Upper lobe of right lung (tissue), 1 donor: Measurements from ENCODE around the gene ACR. TPM values are rescaled to one million over a fixed set of nuclear protein-coding genes. Genes with fewer than 3 reads are reported as not detected.

Experiments used
- ATAC-seq: fragments of 200-7000 bp; cut with Tn5 transposase; one replicate; pipeline ENCODE4 v1.9.1; 2020; ENCODE audit warnings: mild to moderate bottlenecking, moderate library complexity
- DNase-seq: peaks from one replicate; pipeline ENCODE4 v3.0.0-alpha.2; 2020
- H3K27ac ChIP-seq: fragments of 200-600 bp; one replicate; pipeline ENCODE4 v1.8.0; 2022
- H3K27me3 ChIP-seq: fragments of 200-600 bp; one replicate; pipeline ENCODE4 v1.8.0; 2022; ENCODE audit warnings: mild to moderate bottlenecking
- H3K36me3 ChIP-seq: fragments of 200-600 bp; one replicate; pipeline ENCODE4 v1.8.0; 2022
- H3K4me1 ChIP-seq: fragments of 200-600 bp; one replicate; pipeline ENCODE4 v1.8.0; 2022
- H3K4me3 ChIP-seq: fragments of 200-600 bp; one replicate; pipeline ENCODE4 v1.8.0; 2022; ENCODE audit warnings: mild to moderate bottlenecking
- H3K9me3 ChIP-seq: fragments of 200-600 bp; one replicate; pipeline ENCODE4 v1.8.0; 2022
- intact Hi-C: fragments of 100-400 bp; cut with DNase I; formaldehyde crosslinking; loops from one replicate; pipeline ENCODE4 v1.11.0; 2022
- total RNA-seq: library from RNA; stranded (reverse); fragmentation: NEBNext Ultra II Directional; extraction: Animal tissue kit (Norgen Biotek cat#: 25700); gene quantifications from one replicate; pipeline ENCODE4 v1.2.1, GENCODE V29; 2021
- TF ChIP-seq, protein P1 (sequence below): fragments of 200-600 bp; IDR thresholded peaks from one replicate; pipeline ENCODE4 v1.8.0; 2022; ENCODE audit warnings: antibody characterized with exemption
- donor health status: DM: no; HTN: yes; CAD: no; lungs with severe emphysema.

Gene ACR
- total RNA-seq, 1 donor from 2014 or later, result 4.5 TPM

DNA sequence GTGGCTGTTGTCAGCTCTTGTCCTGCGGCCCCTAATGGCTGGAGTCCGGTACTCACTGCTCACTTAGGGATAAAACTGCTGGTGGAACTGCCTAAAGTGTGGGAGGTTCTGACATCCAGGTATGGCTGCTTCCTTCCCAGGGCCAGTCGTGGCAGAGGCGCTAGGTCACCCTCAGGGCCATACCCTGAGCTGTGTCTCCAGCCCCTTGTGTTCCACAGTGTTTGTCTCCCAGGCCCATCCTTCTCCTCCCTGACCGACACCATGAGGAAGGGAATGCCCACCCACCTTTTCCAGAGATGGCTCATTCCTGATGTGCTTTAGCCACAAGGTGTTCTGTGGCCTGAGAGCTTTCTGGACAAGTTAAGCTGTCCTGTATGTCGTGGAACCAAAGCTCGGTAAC lies 12.4 kb upstream of the ACR start:
- no peaks in the 10 kb centered on the region for H3K27me3 ChIP-seq
- peaks cover 14% of the 10 kb centered on the region for H3K4me1 ChIP-seq
- TF ChIP-seq, protein P1, sequence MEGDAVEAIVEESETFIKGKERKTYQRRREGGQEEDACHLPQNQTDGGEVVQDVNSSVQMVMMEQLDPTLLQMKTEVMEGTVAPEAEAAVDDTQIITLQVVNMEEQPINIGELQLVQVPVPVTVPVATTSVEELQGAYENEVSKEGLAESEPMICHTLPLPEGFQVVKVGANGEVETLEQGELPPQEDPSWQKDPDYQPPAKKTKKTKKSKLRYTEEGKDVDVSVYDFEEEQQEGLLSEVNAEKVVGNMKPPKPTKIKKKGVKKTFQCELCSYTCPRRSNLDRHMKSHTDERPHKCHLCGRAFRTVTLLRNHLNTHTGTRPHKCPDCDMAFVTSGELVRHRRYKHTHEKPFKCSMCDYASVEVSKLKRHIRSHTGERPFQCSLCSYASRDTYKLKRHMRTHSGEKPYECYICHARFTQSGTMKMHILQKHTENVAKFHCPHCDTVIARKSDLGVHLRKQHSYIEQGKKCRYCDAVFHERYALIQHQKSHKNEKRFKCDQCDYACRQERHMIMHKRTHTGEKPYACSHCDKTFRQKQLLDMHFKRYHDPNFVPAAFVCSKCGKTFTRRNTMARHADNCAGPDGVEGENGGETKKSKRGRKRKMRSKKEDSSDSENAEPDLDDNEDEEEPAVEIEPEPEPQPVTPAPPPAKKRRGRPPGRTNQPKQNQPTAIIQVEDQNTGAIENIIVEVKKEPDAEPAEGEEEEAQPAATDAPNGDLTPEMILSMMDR, result no peak
- intact Hi-C loops, result no loop called here
- H3K9me3 ChIP-seq, result no peaks in the 10 kb centered on the region
- DNase-seq (no peak), ATAC-seq (no peak)
- no peak overlapping the region for H3K4me3 ChIP-seq
- H3K36me3 ChIP-seq, result no peaks in the 10 kb centered on the region
- no peak overlapping the region for H3K27ac ChIP-seq

DNA sequence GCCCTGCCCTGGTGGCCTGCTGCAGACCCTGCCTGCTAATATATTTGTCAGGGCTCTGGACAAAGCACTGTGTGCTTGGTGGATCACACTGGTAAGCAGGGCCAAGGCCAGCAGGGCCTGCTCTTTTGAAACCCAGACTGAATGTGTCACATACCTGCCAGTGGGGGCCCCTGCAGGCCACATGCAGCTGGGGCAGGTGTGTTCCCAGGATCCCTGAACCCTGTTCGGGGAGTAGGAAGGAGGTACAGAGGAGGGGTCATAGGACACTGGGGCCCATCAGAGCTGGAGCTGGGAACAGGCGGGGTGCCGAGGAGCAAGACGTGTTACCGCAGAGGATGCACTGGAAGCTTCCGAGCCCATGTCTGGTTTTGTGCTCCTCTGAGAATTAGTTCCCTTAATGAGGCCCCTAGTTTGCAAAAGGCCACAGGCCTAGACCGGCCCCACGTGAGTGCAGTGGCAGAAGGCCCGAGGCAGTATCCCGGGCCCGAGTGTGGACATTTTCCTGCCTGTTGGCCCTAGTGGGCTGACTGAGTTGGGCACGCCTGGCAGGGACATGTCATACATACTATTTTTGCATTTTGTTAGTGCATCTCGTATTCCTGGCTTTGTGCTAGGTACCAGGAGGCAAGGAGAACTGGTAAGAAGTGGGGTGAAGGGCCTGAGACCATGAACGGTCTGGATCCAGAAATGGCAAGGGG lies 11.2 kb upstream of the ACR start:
- Histone ChIP-seq H3K27me3 (no peaks in the 10 kb centered on the region), H3K36me3 (no peaks in the 10 kb centered on the region), H3K4me3 (no peak overlapping the region), H3K27ac (no peak overlapping the region), H3K9me3 (no peaks in the 10 kb centered on the region), H3K4me1 (peaks cover 15% of the 10 kb centered on the region)
- DNase-seq (peak; percentile 54), ATAC-seq (no peak)
- intact Hi-C loops, result no loop called here
- TF ChIP-seq, protein P1, result no peak

DNA sequence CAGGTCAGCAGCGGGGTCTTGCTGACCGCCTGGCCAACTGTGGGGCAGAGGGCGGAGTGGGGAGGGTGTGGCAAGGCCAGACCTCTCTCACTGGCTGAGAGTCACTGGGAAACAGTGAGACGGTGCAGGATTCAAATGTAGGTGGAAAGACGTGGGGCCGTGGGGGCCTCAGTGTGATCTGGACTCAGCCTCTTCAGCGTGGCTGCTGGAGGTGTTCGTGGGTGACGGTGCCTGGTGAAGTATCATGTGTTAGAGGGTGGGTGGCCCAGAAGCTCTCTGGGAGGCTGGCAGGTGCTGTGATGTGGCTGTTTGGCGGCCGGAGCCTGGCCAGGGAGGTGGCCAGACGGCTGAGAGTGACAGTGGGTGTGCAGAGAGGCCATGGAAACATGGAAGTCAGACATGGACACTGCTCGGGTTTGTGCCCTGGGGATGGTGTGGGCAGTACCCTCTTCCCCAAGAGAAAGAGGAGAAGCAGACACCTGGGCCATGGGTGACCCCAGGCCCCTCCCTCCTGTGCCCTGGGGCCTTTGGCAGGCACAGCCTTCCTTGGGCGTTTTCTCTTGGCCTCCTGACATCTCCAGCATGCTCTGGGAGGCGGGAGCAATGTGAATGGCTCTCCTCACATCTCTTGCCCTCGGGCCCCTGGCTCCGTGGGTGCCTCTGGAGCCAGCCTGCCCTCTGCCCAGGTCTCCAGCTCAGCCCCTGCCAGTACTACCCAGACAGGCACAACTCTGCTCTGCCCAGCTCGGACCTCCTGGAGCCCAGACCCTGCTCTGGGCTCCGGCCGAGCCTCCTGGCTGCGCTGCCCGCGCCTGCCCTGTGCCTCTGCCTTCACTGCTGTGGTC lies 10.1 kb upstream of the ACR start:
- no peak for ATAC-seq
- intact Hi-C loops, result no loop called here
- H3K27ac ChIP-seq, result no peak overlapping the region
- TF ChIP-seq, protein P1, result no peak
- H3K4me1 ChIP-seq, result peaks cover 20% of the 10 kb centered on the region
- H3K4me3 ChIP-seq, result no peak overlapping the region
- DNase-seq, result peak; percentile 59
- no peaks in the 10 kb centered on the region for H3K27me3 ChIP-seq
- no peaks in the 10 kb centered on the region for H3K9me3 ChIP-seq
- no peaks in the 10 kb centered on the region for H3K36me3 ChIP-seq

DNA sequence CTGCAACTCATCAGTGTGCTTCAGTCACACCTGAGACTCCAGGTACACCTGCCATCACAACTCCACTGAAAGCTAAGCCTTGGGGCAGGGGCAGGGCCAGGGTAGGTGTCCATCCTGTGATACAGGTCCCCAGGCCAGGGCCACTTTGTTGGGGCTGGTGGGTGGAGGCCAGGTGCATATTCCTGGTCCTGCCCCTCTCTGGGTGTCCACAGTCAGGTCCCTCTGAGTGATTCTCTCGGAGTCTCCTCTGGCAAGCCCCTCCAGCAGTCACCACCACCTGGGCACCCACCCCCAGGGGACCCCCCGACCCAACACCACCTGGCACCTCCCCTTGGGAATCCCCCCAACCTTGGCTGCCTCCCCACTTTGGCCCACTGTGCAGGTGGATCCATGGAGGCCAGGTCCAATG lies 9.5 kb upstream of the ACR start:
- H3K36me3 ChIP-seq, result no peaks in the 10 kb centered on the region
- TF ChIP-seq, protein P1, result no peak
- intact Hi-C loops, result no loop called here
- peaks cover 20% of the 10 kb centered on the region for H3K4me1 ChIP-seq
- no peaks in the 10 kb centered on the region for H3K27me3 ChIP-seq
- ATAC-seq (no peak), DNase-seq (peak; percentile 51)
- H3K9me3 ChIP-seq, result no peaks in the 10 kb centered on the region
- H3K27ac ChIP-seq, result no peak overlapping the region
- H3K4me3 ChIP-seq, result no peak overlapping the region

DNA sequence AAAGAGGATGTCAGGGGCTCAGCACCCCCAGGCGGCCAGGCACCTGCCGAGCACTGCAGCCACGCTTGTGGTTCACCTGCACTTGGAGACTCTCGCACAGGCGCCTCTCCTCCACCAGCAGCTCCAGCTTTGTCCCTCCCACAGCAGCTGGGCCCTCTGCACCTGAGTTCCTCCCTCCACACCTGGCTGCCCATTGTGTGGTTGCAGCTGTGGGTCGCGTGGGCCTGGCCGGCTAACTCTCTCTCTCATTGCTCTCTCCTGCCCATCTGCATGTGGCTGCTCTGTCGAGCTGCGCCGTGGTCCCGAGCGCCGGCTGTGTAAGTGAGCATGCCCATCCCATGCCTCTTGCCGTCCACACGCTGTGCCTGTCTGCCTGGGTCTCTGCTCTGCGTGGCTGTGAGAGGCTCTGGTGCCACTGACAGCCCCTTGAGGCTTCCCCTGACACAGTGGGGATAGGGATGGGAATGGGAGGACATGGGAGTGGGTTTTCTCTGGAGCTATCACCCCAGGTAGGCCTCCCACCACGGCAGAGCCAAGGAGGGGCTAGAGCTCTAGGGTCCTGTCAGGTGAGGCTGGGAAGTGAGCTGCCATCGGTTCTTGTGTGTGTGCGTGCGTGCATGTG lies 8.5 kb upstream of the ACR start:
- no peaks in the 10 kb centered on the region for H3K9me3 ChIP-seq
- H3K27ac ChIP-seq, result no peak overlapping the region
- no peak for ATAC-seq
- peaks cover 16% of the 10 kb centered on the region for H3K4me1 ChIP-seq
- H3K4me3 ChIP-seq, result no peak overlapping the region
- intact Hi-C loops, result no loop called here
- H3K27me3 ChIP-seq, result no peaks in the 10 kb centered on the region
- TF ChIP-seq, protein P1, result no peak
- no peaks in the 10 kb centered on the region for H3K36me3 ChIP-seq
- DNase-seq, result peak; percentile 60
